Mucosa of descending colon (tissue), 3 donors: Measurements from ENCODE around the gene DOCK1. TPM values are rescaled to one million over a fixed set of nuclear protein-coding genes. Genes with fewer than 3 reads are reported as not detected.

Experiments used
- ATAC-seq: fragments of 200-7000 bp; cut with Tn5 transposase; one replicate; pipeline ENCODE4 v1.9.1; 2020; ENCODE audit warnings: mild to moderate bottlenecking, moderate library complexity
- DNase-seq, 3 donors: peaks; one replicate each; pipeline ENCODE4 v3.0.0-alpha.2; 2020
- H3K36me3 ChIP-seq: fragments of 200-600 bp; one replicate; pipeline ENCODE4 v1.8.0; 2021; ENCODE audit warnings: low read depth, mild to moderate bottlenecking
- H3K4me1 ChIP-seq: fragments of 200-600 bp; one replicate; pipeline ENCODE4 v1.8.0; 2021; ENCODE audit warnings: low read depth, mild to moderate bottlenecking
- H3K4me3 ChIP-seq: fragments of 200-600 bp; one replicate; pipeline ENCODE4 v1.8.0; 2021; ENCODE audit warnings: mild to moderate bottlenecking
- H3K9me3 ChIP-seq: fragments of 200-600 bp; one replicate; pipeline ENCODE4 v1.8.0; 2021; ENCODE audit warnings: mild to moderate bottlenecking
- intact Hi-C, 2 donors: fragments of 100-400 bp; cut with DNase I in 1 of 2; cut with micrococcal nuclease in 1 of 2; formaldehyde crosslinking; loops; one replicate each; pipeline versions ENCODE4 v1.11.0 to v1.11.1; 2022; cut with DNase I, micrococcal nuclease
- total RNA-seq, 3 donors: library from RNA; stranded (reverse); fragmentation: NEBNext Ultra II Directional in 2 of 3; extraction: Animal tissue kit (Norgen Biotek cat#: 25700) in 2 of 3; gene quantifications; one replicate each; pipeline versions ENCODE4 v1.2.1 to v1.2.4, GENCODE V29; 2021 to 2023
- TF ChIP-seq, protein P1 (sequence below): fragments of 200-600 bp; IDR thresholded peaks from one replicate; pipeline ENCODE4 v1.8.0; 2022; ENCODE audit warnings: antibody characterized with exemption, mild to moderate bottlenecking
- donor health status: DM: no; HTN: no; CAD: no; lungs with moderate emphysema.
- donor health status: DM: no; HTN: no; CAD: no.
- donor health status: DM: no; HTN: yes; CAD: no.

Gene DOCK1
- total RNA-seq, 3 donors from 2014 or later = 56.5 to 103 (median 74.1) TPM

DNA sequence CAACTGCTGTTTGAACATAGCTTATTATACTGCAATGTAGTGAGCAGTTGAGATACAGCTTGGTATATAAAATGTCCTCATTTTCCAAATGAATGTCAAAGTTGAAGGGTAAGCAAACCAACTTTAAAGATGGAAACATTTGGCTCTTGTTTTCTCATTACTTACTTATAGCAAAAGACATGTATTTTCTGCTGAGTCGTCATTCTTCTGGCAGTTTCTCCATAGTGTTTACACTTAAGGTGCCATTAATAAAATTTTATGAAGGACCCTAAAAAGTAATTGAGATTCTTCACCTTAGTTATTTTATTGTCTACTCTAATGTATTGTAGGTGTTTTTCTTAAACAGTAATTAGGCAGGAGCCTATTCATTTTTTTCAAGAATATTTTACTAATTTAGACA lies 222.6 kb downstream of the DOCK1 start:
- DNase-seq (no peak), ATAC-seq (no peak)
- Histone ChIP-seq H3K36me3 (no peaks in the 10 kb centered on the region), H3K4me3 (no peak overlapping the region), H3K9me3 (no peaks in the 10 kb centered on the region), H3K4me1 (no peaks in the 10 kb centered on the region)
- intact Hi-C loops = no loop called here
- TF ChIP-seq, protein P1, sequence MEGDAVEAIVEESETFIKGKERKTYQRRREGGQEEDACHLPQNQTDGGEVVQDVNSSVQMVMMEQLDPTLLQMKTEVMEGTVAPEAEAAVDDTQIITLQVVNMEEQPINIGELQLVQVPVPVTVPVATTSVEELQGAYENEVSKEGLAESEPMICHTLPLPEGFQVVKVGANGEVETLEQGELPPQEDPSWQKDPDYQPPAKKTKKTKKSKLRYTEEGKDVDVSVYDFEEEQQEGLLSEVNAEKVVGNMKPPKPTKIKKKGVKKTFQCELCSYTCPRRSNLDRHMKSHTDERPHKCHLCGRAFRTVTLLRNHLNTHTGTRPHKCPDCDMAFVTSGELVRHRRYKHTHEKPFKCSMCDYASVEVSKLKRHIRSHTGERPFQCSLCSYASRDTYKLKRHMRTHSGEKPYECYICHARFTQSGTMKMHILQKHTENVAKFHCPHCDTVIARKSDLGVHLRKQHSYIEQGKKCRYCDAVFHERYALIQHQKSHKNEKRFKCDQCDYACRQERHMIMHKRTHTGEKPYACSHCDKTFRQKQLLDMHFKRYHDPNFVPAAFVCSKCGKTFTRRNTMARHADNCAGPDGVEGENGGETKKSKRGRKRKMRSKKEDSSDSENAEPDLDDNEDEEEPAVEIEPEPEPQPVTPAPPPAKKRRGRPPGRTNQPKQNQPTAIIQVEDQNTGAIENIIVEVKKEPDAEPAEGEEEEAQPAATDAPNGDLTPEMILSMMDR = no peak

DNA sequence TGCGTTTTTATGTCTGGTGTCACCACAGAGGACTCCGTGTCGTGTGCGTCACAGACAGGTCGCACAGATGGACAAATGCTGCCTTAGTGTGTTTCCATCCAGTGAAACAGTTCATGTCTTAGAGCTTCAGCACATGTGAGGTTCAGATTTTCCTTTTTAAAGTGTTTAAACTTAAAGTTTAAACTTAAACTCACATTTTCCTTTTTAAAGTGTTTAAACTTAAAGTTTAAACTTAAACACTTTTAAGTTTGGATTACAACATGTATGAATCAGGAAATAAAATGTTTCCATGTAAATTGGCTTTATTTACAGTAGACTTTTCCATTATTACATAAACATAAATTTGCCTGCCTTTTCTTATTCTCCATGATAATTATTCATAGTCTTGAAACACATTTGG lies 223.9 kb downstream of the DOCK1 start:
- TF ChIP-seq, protein P1 = no peak
- Histone ChIP-seq H3K4me3 (no peak overlapping the region), H3K36me3 (no peaks in the 10 kb centered on the region)

DNA sequence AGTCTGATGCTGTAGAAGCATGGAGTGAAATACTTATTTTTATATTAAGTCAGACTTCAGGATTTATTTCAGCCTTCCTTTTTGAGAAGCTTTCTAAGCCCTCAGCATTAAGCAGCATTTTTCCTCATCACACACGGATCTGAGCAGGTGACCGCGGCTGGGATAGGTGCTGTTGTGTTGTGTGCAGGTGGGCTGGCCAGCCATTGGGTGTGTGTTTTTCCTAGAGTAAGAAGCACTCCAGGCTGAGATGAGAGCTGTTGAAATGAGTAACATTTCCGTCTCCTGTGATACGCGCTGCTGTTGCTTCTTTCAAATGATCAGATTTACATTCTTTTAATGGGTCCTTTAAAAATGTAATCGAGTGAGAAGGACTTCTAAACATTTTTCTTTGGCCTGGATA lies 227.2 kb downstream of the DOCK1 start:
- no peaks in the 10 kb centered on the region for H3K4me1 ChIP-seq
- H3K4me3 ChIP-seq = no peak overlapping the region
- H3K36me3 ChIP-seq = no peaks in the 10 kb centered on the region
- ATAC-seq (no peak), DNase-seq (no peak)
- intact Hi-C loops = no loop called here
- no peaks in the 10 kb centered on the region for H3K9me3 ChIP-seq
- TF ChIP-seq, protein P1 = no peak

More for the DNA sequence above, 223.9 kb downstream of the DOCK1 start:
- H3K9me3 ChIP-seq = no peaks in the 10 kb centered on the region
- no peak for DNase-seq
- no peaks in the 10 kb centered on the region for H3K4me1 ChIP-seq
- intact Hi-C loops = no loop called here
- ATAC-seq = no peak

DNA sequence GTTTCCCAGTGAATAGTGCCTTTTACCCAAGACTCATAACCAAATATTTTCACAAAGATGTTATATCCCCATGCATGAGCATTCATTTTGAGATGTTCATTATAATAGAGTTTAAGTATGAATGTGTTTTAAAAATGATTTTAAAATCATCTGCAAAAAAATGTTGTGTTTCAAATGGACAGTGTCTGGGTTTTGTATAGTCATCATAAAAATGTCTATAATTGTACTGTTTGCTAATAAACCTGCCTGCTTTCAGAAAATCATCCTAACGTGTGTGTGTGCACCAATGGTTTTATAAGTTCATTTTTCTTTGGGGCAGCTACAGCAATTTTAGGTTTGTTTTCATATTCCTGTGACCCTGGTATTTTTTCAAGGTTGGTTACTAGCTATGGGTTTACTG lies 228.0 kb downstream of the DOCK1 start:
- ATAC-seq (no peak), DNase-seq (no peak)
- intact Hi-C loops = no loop called here
- no peaks in the 10 kb centered on the region for H3K4me1 ChIP-seq
- TF ChIP-seq, protein P1 = no peak
- H3K36me3 ChIP-seq = no peaks in the 10 kb centered on the region
- H3K9me3 ChIP-seq = no peaks in the 10 kb centered on the region
- H3K4me3 ChIP-seq = no peak overlapping the region

DNA sequence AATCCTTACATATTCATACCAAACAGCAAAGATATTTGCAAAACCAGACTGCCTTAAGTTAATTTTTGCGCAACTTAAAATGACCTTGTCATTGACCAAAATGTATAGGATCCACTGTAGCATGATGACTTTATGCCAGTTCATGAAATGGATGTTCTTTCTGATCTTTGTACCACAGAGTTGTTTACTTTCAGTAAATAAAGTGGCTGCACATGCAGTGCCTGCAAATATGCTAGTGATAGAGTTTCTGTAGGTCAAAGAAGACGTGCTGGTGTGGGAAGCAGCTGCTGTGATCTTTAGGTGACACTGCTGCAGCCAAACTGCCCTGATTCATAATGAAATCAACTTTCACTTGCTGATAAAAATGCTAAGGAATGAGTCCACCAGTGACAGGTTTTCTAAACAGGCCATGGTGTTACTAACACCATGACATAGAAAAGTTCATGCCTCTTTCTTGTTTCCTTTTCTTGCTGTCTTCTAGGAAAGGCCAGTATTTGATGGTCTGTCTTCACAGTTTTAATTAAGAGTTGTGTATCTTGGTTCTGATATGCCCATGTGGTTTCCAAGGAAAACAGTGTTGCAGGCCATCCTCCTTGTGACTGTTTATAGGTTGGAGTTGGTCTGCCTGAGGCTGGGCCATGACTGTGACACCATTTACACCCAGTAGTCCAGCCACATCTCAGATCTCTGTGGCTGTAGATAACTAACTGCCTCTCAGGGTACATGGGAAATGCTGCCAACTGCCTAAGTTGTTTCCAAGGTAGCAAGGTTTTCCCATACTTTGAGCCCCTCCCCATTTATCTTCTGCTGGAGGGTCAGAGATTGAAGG lies 228.7 kb downstream of the DOCK1 start:
- H3K9me3 ChIP-seq = no peaks in the 10 kb centered on the region
- TF ChIP-seq, protein P1 = no peak
- no peak overlapping the region for H3K4me3 ChIP-seq
- no peaks in the 10 kb centered on the region for H3K4me1 ChIP-seq
- intact Hi-C loops = no loop called here
- DNase-seq (no peak), ATAC-seq (peak; percentile 19)
- H3K36me3 ChIP-seq = no peaks in the 10 kb centered on the region
